Measurements from ENCODE around the gene AVPR2. TPM values are rescaled to one million over a fixed set of nuclear protein-coding genes. Genes with fewer than 3 reads are reported as not detected.

The AVPR2 gene
- polyA plus RNA-seq, 2 of the 4 experiments (the other 2 are of a cell fraction): not detected

GRCh38 chrX:153889123-153889522 lies 15.3 kb upstream of the AVPR2 start:
- ChIA-PET POLR2A (no interaction called here), CTCF (interaction anchor here (0.6 to 1.2 kb wide), 3 partner anchors 21 to 126 kb away, joined by 3 read pairs; no protein-coding TSS in a partner anchor)
- FAIRE-seq: no peak
- no peak overlapping the region for H3K27ac ChIP-seq
- WGBS (ENCODE audit: missing lambda C conversion rate): 50% methylated on average over 6 of the region's 6 CpGs
- H3K4me2 ChIP-seq: no peak overlapping the region
- TF ChIP-seq ZNF302 (CRISPR knock-in tag; IDR thresholded peaks at IDR 0.05) (no peak), CBX2 (IDR thresholded peaks at IDR 0.05; ENCODE audit: borderline replicate concordance, low read depth) (no peak)
- no peak for DNase-seq (ENCODE audit: low read depth in 1 of 2, low spot score in 1 of 2)
- H3K9me3 ChIP-seq: no peaks in the 10 kb centered on the region
- H3K4me3 ChIP-seq: no peak overlapping the region
- ATAC-seq: no peak
- peaks cover 19% of the 10 kb centered on the region for H3K4me1 ChIP-seq

GRCh38 chrX:153897899-153898298 lies 6.6 kb upstream of the AVPR2 start:
- Histone ChIP-seq H3K4me2 (no peak overlapping the region), H3K9me3 (no peaks in the 10 kb centered on the region), H3K27ac (no peak overlapping the region), H3K4me1 (peaks cover 26% of the 10 kb centered on the region), H3K4me3 (no peak overlapping the region)
- FAIRE-seq: no peak
- no peak for DNase-seq (ENCODE audit: low read depth in 1 of 2, low spot score in 1 of 2)
- ChIA-PET CTCF (interaction anchor here (0.6 to 1.0 kb wide), 2 partner anchors 10 to 134 kb away, joined by 3 to 5 read pairs; no protein-coding TSS in a partner anchor), POLR2A (no interaction called here)
- ATAC-seq: no peak
- TF ChIP-seq CBX8 (IDR thresholded peaks at IDR 0.05) (no peak), ZC3H11A (IDR thresholded peaks at IDR 0.05) (no peak), HMGXB4 (CRISPR knock-in tag; IDR thresholded peaks at IDR 0.05; ENCODE audit: borderline replicate concordance) (no peak), FOSL2 (IDR thresholded peaks at IDR 0.05) (no peak), FOSL2 (CRISPR knock-in tag; IDR thresholded peaks at IDR 0.05) (no peak), HEYL (CRISPR knock-in tag; IDR thresholded peaks at IDR 0.05) (no peak), HDAC2 (IDR thresholded peaks at IDR 0.05) (no peak), BCL3 (IDR thresholded peaks at IDR 0.05) (no peak), MAFK (IDR thresholded peaks at IDR 0.05; ENCODE audit: partially characterized antibody) (no peak), BHLHE40 (IDR thresholded peaks at IDR 0.05; ENCODE audit: low read depth, low read length) (no peak), CBX2 (IDR thresholded peaks at IDR 0.05; ENCODE audit: borderline replicate concordance, low read depth) (no peak), EP300 (IDR thresholded peaks at IDR 0.05) (no peak), ATOH8 (CRISPR knock-in tag; IDR thresholded peaks at IDR 0.05; ENCODE audit: low read depth) (no peak), NFE2L2 (conservative IDR thresholded peaks at IDR 0.05; ENCODE audit: low read length) (no peak), PHF8 (IDR thresholded peaks at IDR 0.05; ENCODE audit: borderline replicate concordance, low read depth) (no peak), CTCF (IDR thresholded peaks at IDR 0.05) (no peak), POLR2AphosphoS2 (conservative IDR thresholded peaks at IDR 0.05; ENCODE audit: low read length) (no peak), FOSB (CRISPR knock-in tag; IDR thresholded peaks at IDR 0.05) (no peak)
